HG03108 (cell line): Measurements from ENCODE around the gene KBTBD12.
"Not testable (repeated sequence)": the region's sequence is repeated elsewhere in the genome, so short reads cannot be mapped to it uniquely, and the experiment has no call there.

Experiments used
- ATAC-seq: cut with Tn5 transposase; IDR thresholded peaks from one replicate; pipeline ENCODE4 v1.9.1; 2021; ENCODE audit warnings: moderate library complexity; ENCODE audit not compliant: unreplicated experiment

KBTBD12 gene

GRCh38 chr3:127903611-127904375, 11.2 kb upstream of the KBTBD12 start:
- no peak for ATAC-seq

DNA sequence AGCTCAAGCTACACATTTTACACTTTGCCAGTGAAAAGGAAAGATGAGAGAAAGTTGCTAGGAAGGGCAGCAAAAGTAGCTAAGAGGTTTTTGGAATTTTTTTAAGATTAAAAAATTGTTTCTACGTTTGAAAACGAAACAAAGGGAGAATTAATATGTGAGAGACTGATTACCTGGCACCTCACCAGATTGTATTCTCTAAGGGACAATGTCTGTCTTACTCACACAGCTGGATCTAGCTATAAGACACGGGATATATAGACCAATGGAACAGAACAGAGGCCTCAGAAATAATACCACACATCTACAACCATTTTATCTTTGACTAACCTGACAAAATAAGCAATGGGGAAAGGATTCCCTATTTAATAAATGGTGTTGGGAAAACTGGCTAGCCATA, 9.5 kb upstream of the KBTBD12 start:
- ATAC-seq = no peak

DNA sequence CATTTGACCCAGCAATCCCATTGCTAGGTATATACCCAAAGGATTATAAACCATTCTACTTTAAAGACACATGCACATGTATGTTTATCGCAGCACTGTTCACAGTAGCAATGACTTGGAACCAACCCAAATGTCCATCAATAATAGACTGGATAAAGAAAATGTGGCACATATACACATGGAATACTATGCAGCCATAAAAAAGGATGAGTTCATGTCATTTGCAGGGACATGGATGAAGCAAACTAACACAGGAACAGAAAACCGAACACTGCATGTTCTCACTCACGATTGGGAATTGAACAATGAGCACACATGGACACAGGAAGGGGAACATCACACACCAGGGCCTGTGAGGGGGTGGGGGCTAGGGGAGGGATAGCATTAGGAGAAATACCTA, 8.4 kb upstream of the KBTBD12 start:
- not testable (repeated sequence) for ATAC-seq

GRCh38 chr3:127908202-127908601, 6.8 kb upstream of the KBTBD12 start:
- no peak for ATAC-seq

GRCh38 chr3:127908951-127909350, 6.1 kb upstream of the KBTBD12 start:
- ATAC-seq = no peak

GRCh38 chr3:127909646-127910045, 5.4 kb upstream of the KBTBD12 start:
- ATAC-seq = no peak

DNA sequence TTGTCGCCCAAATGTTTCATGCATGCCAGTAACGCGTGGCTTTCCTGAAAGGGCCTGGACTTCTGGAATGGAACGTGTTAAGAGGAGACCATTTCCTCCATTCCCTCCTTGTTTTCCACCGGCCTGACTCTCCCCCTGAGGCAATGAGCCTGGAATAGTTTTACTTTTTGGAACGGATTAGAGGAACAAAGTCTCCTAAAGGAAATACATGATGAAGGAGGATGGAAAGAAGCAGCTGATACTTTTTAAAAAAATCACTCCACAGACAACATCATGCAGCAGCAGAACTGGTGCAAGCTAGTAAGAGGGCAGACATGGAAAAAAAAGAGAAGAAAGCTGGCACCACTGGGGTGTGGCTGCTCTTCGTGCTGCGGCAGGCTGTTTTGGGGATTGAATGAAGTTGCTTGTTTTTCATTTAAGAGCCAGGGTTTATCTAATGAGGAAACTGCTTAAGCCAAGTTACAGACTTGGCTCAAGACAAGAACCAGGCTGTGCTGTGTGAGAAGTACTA, 3.6 kb upstream of the KBTBD12 start:
- ATAC-seq = no peak

- not testable (repeated sequence) for ATAC-seq
Observed at GRCh38 chr3:127913841-127914240, 1.2 kb upstream of the KBTBD12 start.

GRCh38 chr3:127914584-127914983, 448 bp upstream of the KBTBD12 start:
- ATAC-seq = no peak

DNA sequence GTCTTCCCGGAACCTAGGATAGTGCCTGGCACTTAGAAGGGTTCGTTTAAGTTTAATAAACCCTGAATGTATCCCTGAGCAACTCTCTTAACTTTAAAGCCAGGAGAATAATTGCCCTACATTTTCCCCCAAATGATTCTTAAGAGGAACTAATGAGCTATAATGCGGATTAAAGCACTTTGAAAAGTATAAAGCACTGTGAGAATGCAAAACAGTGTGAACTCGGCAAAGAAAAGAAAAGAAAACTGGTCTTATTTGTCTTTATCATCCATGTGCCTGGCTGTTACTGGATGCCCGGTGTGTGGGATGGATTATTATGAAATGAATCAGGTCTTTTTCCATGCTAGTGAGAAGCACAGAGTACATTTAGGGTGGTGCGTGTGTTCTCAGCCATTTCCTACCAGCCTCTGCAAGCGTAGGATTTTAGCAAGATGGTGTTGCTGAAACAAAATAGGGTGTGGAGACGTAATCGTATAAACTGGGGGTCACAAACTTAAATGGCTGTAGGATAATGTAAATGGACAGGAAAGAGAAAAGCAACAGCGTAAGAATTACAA, 983 bp downstream of the KBTBD12 start:
- ATAC-seq = no peak

GRCh38 chr3:127920738-127921137, 5.7 kb downstream of the KBTBD12 start:
- ATAC-seq = no peak

DNA sequence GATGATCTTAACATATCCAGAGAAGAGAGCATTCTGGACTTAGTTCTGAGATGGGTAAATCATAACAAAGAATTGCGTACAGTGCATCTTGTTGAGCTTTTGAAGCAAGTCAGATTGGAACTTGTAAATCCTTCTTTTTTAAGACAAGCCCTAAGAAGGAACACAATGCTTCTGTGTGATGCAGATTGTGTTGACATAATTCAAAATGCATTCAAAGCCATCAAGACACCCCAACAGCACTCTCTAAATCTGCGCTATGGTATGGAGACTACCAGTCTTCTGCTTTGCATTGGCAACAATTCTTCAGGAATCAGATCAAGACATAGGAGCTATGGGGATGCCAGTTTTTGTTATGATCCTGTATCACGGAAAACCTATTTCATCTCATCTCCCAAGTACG, 8.6 kb downstream of the KBTBD12 start:
- ATAC-seq = no peak

- peak; percentile 52 for ATAC-seq
Observed at GRCh38 chr3:127925384-127925783, 10.4 kb downstream of the KBTBD12 start.

DNA sequence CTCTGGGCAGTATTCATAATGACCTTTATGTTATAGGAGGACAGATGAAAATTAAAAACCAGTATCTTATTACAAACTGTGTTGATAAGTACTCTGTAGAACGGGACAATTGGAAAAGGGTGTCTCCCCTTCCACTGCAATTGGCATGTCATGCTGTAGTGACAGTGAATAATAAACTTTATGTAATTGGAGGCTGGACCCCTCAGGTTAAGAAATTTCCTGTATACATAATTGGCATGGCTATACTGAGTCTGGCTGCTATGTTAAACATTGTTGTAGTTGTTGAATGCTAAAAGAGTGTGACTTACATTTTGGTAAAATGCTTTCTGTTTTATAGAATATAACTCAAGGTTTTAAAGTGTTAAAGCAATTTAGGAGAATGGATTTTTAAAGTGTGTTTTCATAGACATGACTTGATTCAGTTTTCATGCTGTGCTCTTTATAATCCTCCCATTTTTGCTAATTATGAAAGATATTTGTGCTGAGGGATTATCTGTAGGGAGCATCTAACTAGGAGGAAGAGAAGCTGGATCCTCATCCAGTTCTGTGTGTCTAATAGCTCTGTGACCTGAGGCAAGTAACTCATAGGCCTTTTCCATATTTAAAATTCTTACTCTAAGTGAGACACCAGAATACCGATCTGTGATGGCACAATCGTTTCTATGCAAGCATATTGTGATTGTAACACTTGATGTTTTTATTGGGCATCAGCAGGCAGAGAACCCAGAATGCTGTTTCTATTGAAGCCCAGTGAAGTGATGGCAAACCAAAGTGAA, 13.0 kb downstream of the KBTBD12 start:
- ATAC-seq = no peak

DNA sequence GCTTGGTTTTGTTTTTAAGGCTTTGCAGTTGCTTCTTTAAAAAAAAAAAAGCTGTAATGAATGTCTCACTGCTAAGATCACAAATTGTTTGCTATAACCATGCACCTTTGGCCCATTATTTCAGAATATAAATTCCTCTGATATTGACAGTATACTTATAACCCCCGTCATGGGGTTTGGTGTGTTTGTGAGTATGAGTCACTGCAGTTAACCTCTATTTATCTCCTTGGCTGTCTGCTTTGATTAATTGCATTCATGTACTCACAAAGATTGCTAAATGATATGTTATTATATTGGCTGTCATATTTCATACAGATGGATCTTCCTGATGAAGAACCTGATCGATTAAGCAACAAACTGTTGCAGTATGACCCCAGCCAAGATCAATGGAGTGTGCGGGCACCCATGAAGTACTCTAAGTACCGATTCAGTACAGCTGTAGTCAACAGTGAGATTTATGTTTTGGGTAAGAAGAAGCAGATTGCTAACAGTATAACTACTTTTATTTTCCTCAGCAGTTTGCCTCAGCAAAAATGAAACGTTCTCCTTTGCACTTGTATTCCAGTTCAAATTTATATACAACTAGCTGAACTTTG, 14.9 kb downstream of the KBTBD12 start:
- no peak for ATAC-seq

GRCh38 chr3:127933396-127933795, 18.4 kb downstream of the KBTBD12 start:
- ATAC-seq = no peak

DNA sequence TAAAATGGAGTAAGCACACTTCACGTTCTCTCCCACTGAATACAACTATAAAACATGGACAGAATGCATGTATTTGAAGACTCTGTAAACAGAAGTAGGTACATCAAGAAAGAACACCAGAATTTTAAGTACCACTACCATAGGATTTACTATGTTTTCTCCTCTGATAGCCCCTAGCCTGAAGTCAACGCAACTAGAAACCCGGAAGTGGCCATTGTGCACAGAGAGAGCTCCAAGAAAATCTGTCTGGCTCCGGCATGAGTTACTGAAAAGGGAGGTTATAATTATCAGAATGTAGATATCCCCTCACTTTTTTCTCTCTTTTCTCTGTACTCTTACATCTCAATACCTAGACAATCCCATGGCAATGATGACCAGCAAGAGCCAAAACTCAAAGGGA, 23.8 kb downstream of the KBTBD12 start:
- no peak for ATAC-seq

DNA sequence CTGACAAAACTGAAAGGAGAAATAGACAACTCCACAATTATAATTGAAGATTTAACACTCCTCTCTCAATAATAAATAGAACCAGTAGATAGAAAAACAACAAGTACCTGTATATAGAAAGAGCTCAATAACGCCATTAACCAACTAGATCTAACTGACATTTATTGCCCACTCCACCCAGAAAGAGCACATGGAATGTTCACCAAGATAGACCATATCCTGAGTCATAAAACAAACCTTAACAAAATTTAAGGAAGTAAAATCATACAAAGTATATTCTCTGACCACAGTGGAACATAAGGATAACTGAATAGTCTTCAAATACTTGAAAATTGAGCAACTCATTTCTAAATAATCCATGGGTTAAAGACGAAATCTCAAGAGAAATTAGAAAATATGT, 25.1 kb downstream of the KBTBD12 start:
- no peak for ATAC-seq

GRCh38 chr3:127942613-127943012, 27.6 kb downstream of the KBTBD12 start:
- no peak for ATAC-seq

DNA sequence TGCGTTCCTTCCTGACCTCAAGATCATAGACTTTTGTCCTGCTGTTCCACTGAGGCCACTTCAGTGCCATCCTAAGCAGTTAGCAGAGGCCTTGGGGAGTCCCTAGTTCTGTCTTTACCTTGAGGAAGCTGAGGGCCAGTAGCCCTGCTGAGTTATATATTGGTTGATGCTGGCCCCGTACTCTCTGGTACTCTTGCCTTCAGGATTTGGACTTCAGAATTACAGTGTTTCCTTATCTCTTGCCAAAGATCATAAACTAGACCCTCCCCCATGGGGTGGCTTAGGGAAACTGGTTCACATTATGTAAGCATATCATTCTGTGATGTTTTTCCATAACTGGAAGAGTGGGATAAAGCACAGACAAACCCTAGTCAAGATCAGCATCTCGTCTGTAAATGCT, 33.2 kb downstream of the KBTBD12 start:
- ATAC-seq = no peak

DNA sequence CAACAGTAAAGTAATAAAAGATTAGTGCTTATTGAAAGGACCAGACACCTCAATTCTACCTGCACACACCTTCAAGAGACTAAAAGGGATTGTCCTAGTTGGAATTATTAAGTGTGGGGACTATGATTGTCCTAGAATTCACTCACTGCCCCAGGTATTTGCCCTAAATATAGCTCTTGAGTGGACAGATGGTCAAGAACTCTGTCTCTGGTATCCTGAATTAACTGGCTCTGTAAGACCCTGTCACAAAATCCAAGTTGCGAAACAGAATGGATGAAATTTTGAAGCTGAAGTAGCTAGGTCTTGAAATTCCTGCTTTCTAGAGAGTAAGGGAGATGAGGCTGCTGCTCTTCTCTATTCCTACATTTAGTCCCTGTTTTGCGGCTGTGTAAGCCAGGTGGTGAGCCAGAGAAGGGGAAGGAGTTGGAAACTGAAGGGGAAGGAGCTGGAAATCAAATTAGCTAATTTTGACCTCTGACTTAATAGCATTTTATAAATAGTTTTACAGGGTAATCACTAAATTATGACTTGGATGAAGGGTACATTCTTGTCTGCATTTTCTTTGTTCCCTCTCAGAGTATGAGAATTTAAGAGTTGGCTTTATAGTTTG, 34.5 kb downstream of the KBTBD12 start:
- no peak for ATAC-seq
